Heart right ventricle (tissue), 16 donors: ENCODE measurements around the gene AGO4. TPM values are rescaled to one million over a fixed set of nuclear protein-coding genes. Genes with fewer than 3 reads are reported as not detected.
A peak's percentile ranks its signal among the peaks of the same experiment; 100 is the strongest.

Source experiments
- ATAC-seq, 8 donors: fragments of 200-7000 bp; cut with Tn5 transposase; one replicate each; pipeline ENCODE4 v1.9.1; 2020; ENCODE audit warnings: mild to moderate bottlenecking in 8 of 8, moderate library complexity in 8 of 8, moderate number of reproducible peaks in 1 of 8
- DNase-seq, 2 donors: peaks; one replicate each; pipeline ENCODE4 v3.0.0-alpha.2; 2020
- H3K27ac ChIP-seq, 10 donors: fragments of 200-600 bp; sonication (generic) in 2 of 10; one replicate each; pipeline versions ENCODE4 v1.5.0 to v1.8.0; 2020 to 2022; ENCODE audit warnings: mild to moderate bottlenecking in 3 of 10
- H3K27me3 ChIP-seq, 7 donors: fragments of 200-600 bp; one replicate each; pipeline ENCODE4 v1.8.0; 2021 to 2022; ENCODE audit warnings: mild to moderate bottlenecking in 2 of 7
- H3K36me3 ChIP-seq, 9 donors: fragments of 200-600 bp; sonication (generic) in 1 of 9; one replicate each; pipeline versions ENCODE4 v1.5.0 to v1.8.0; 2020 to 2022; ENCODE audit warnings: mild to moderate bottlenecking in 2 of 9
- H3K4me1 ChIP-seq, 9 donors: fragments of 200-600 bp; sonication (generic) in 1 of 9; one replicate each; pipeline versions ENCODE4 v1.5.0 to v1.8.0; 2020 to 2022; ENCODE audit warnings: mild to moderate bottlenecking in 4 of 9
- H3K4me3 ChIP-seq, 10 donors: fragments of 200-600 bp; sonication (generic) in 2 of 10; one replicate each; pipeline versions ENCODE4 v1.5.0 to v1.8.0; 2020 to 2022; ENCODE audit warnings: mild to moderate bottlenecking in 7 of 10, moderate library complexity in 2 of 10
- H3K9me3 ChIP-seq, 11 donors: fragments of 200-600 bp in 10 of 11; sonication (generic) in 2 of 11; one replicate each; pipeline versions ENCODE4 v1.5.0 to v1.8.0; 2013 to 2022; ENCODE audit warnings: mild to moderate bottlenecking in 2 of 11, control low read depth in 1 of 11, moderate library complexity in 1 of 11
- CTCF ChIP-seq, 9 donors: fragments of 200-600 bp; sonication (generic) in 2 of 9; IDR thresholded peaks; one replicate each; pipeline versions ENCODE4 v1.5.0 to v1.8.0; 2021 to 2022; ENCODE audit warnings: antibody characterized with exemption in 9 of 9, mild to moderate bottlenecking in 5 of 9, moderate library complexity in 1 of 9
- WGBS, 2 donors: extraction: QIAGEN DNeasy Blood & Tissue Kit; methylation state at CpG; one replicate each; pipeline ENCODE4 v1.1.7; 2013; ENCODE audit warnings: inconsistent platforms in 1 of 2; 5-methylcytosine and 5-hydroxymethylcytosine counted together
- intact Hi-C, 10 donors: fragments of 100-400 bp; cut with DNase I; formaldehyde crosslinking; loops; one replicate each; pipeline versions ENCODE4 v1.11.1 to v1.14.2; 2022
- polyA plus RNA-seq, 2 donors: library from polyadenylated mRNA; stranded (reverse); fragments of 200-250 nt; gene quantifications; one replicate each; pipeline ENCODE4 v1.2.3, GENCODE V29; 2013
- total RNA-seq, 10 donors: library from RNA; stranded (reverse); fragmentation: NEBNext Ultra II Directional in 3 of 10; extraction: Animal tissue kit (Norgen Biotek cat#: 25700) in 3 of 10; gene quantifications; one replicate each; pipeline versions ENCODE4 v1.2.1 to v1.2.4, GENCODE V29; 2021 to 2023
- donor health status: Arrhythmogenic right ventricular cardiomyopathy.
- donor health status: ischemic (EF 13 %, LVEDD 7.1; RV severe dilation, severe dysfunction).
- donor health status: healthy with polysubstance abuse.
- donor health status: DM: no; HTN: yes; CAD: no.
- donor health status: DM: no; HTN: no; CAD: no.
- donor health status: ischemic (EF 25% LVEDD 6.9; RV normal size, moderate dysfunction).
- donor health status: ischemic (EF 25% LVEDD 5.7; RV mildly dilated, moderate dysfunction).
- donor health status: healthy.
- donor health status: DM: yes; HTN: yes; CAD: no.
- donor health status: Ischemic cardiomyopathy.
- donor health status: ischemic (EF 35%, LVEDD 5.7; RV mildly dilated, moderate dysfunction).
- donor health status: nonischemic (EF 11% LVEDD 7.7; RV severe dilation, severe dysfunction).
- donor health status: DM: yes; HTN: yes; CAD: no.
- donor health status: PGD.
- donor health status: ischemic (EF 29% LVEDD 5.4; RV normal size, mild dysfunction).
- donor health status: nonischemic (EF 23%, LVEDD 6.1; RV moderate dilation, normal function).

Gene AGO4
- total and polyA plus RNA-seq, 12 donors: 4.1 to 25.1 (median 20.4) TPM

GRCh38 chr1:35860696-35861095 is 52.9 kb downstream of the AGO4 start:
- peaks cover 0 to 47% (median 9%) of the 10 kb centered on the region in 9 donors for H3K4me1 ChIP-seq
- no peak for DNase-seq
- no peak overlapping the region for H3K4me3 ChIP-seq
- WGBS, 2 donors: 79 to 89% methylated on average over 3 of the region's 3 CpGs
- TF ChIP-seq CTCF (IDR thresholded peaks at IDR 0.05): no peak
- no peaks in the 10 kb centered on the region for H3K9me3 ChIP-seq
- H3K27ac ChIP-seq: peak overlapping the region in 1 of 10 donors; percentile 59
- H3K36me3 ChIP-seq: peaks cover 0 to 29% (median 4%) of the 10 kb centered on the region in 9 donors
- H3K27me3 ChIP-seq: no peaks in the 10 kb centered on the region
- intact Hi-C loops: no loop called here
- no peak for ATAC-seq

- 92 to 95% methylated on average over 1 of the region's 1 CpG for WGBS, 2 donors
- Histone ChIP-seq H3K4me3 (no peak overlapping the region), H3K36me3 (peaks cover 0 to 13% (median 0%) of the 10 kb centered on the region in 9 donors), H3K27ac (no peak overlapping the region), H3K27me3 (no peaks in the 10 kb centered on the region), H3K9me3 (no peaks in the 10 kb centered on the region), H3K4me1 (peaks cover 0 to 54% (median 9%) of the 10 kb centered on the region in 9 donors)
- intact Hi-C loops: no loop called here
- ATAC-seq (no peak), DNase-seq (no peak)
- TF ChIP-seq CTCF (IDR thresholded peaks at IDR 0.05): no peak
Observed at GRCh38 chr1:35863136-35863535, 55.3 kb downstream of the AGO4 start.

- no peaks in the 10 kb centered on the region for H3K9me3 ChIP-seq
Observed at GRCh38 chr1:35863881-35864625, 56.2 kb downstream of the AGO4 start.

GRCh38 chr1:35864813-35865212 is 57.0 kb downstream of the AGO4 start:
- H3K4me1 ChIP-seq: peaks cover 0 to 54% (median 9%) of the 10 kb centered on the region in 9 donors
- ATAC-seq: no peak
- peak overlapping the region in 1 of 10 donors; percentile 76 for H3K27ac ChIP-seq
- no peak overlapping the region for H3K4me3 ChIP-seq
- 77 to 85% methylated on average over 5 of the region's 5 CpGs for WGBS, 2 donors
- no peaks in the 10 kb centered on the region for H3K9me3 ChIP-seq
- intact Hi-C loops: no loop called here
- no peak for TF ChIP-seq CTCF (IDR thresholded peaks at IDR 0.05)
- H3K27me3 ChIP-seq: no peaks in the 10 kb centered on the region
- no peak for DNase-seq
- no peaks in the 10 kb centered on the region for H3K36me3 ChIP-seq

More at GRCh38 chr1:35863881-35864625, 56.2 kb downstream of the AGO4 start:
- H3K4me1 ChIP-seq: peaks cover 0 to 54% (median 9%) of the 10 kb centered on the region in 9 donors
- DNase-seq: no peak
- no peak for TF ChIP-seq CTCF (IDR thresholded peaks at IDR 0.05)
- peaks cover 0 to 4% (median 0%) of the 10 kb centered on the region in 9 donors for H3K36me3 ChIP-seq
- H3K27me3 ChIP-seq: no peaks in the 10 kb centered on the region
- no peak for ATAC-seq
- 49 to 62% methylated on average over 3 of the region's 3 CpGs for WGBS, 2 donors
- H3K27ac ChIP-seq: peak overlapping the region in 1 of 10 donors; percentile 76
- intact Hi-C loops: no loop called here
- H3K4me3 ChIP-seq: no peak overlapping the region
